GM18870 (cell line): ENCODE data around the gene ADAP1.
"Not testable (repeated sequence)": the region's sequence is repeated elsewhere in the genome, so short reads cannot be mapped to it uniquely, and the experiment has no call there.

ENCODE experiments used
- ATAC-seq: cut with Tn5 transposase; IDR thresholded peaks from one replicate; pipeline ENCODE4 v1.9.1; 2021; ENCODE audit warnings: moderate library complexity; ENCODE audit not compliant: unreplicated experiment

ADAP1 gene

DNA sequence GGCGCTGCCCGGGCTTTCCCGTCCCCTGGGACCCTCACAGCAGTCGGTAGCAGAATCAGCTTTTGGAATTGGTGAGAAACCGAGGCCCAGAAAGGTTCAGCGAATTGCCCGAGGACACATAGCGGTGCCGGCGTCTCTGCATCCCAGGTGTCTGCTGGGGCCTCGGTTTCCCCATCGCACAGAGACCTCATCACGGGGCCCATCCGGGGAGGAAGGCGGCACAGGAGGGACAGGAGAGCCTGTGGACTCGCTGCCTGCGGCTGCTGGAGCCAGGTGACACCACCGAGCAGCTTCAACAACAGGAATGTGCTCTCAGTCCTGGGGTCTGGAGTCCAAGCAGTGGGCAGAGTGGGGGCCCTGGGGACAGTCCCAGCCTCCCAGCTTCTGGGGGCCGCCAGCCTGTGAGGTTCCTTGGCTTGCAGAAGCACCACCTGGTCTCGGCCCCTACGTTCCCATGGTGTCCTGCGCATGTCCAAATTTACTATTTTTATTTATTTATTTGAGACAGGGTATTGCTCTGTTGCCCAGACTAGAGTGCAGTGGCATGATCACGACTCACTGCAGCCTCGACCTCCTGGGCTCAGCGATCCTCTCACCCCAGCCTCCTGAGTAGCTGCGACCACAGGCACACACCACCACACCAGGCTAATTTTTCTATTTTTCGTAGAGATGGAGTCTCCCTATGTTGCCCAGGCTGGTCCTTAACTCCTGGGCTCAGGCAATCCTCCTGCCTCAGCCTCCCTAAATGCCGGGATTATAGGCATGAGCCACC lies 21.4 kb upstream of the ADAP1 start:
- ATAC-seq, result no peak

DNA sequence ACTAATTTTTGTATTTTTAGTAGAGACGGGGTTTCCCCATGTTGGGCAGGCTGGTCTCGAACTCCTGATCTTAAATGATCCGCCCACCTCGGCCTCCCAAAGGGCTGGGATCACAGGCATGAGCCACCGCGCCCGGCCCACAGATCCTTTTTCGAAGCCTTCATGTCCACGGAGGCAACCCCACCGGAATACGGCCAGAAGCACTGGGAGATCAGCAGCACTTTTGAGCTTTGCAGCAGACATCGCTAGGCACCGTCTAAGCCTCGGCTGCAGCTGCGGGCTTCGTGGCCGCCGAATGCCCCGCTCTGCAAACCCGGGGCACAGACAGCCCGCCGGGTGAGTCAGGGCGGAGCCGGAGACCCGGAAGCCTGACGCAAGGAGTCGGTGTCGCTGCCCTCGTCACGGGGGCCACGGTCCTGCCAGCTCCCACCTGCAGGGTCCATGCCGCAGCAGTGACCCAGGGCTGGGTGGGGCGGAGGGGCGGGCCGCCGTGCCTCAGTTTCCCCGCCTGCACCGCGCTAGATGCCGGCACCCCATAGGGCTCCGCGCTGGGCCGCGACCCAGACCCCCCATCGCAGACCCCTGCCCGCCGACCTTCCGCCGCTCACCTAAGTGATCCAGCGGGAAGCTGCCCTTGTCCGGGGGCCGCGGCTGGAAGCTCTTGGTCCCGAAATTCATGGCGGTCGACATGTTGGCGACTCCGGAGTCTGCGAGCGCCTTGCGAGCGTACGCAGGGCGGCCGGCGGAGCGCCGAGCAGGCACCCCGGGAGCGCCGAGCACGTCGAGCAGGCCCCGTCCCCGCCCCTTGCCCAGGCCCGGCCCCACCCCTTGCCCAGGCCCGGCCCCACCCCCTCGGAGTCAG lies 20.6 kb upstream of the ADAP1 start, which contains the start of gene COX19:
Gene COX19, minus strand, starts transcription at position 730 of the 862 bp plus-strand sequence. Its CDS starts 40 bp downstream, at position 690.
- ATAC-seq, result peak; percentile 41

DNA sequence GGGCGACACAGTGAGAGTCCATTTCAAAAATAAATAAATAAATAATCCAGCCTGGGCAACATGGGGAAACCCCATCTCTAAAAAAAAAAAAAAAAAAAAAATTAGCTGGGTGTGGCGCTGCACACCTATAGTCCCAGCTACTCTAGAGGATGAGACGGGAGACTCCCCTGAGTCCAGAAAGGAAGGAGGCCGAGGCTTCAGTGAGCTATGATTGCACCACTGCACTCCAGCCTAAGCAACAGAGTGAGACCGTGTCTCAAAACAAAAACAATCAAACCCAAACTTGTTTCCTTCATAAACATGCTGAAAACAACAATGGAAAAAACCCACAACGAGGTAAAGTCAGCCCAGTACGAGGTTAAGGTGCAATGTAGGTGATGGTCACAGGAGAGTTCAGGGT lies 19.7 kb upstream of the ADAP1 start:
- ATAC-seq, result no peak

DNA sequence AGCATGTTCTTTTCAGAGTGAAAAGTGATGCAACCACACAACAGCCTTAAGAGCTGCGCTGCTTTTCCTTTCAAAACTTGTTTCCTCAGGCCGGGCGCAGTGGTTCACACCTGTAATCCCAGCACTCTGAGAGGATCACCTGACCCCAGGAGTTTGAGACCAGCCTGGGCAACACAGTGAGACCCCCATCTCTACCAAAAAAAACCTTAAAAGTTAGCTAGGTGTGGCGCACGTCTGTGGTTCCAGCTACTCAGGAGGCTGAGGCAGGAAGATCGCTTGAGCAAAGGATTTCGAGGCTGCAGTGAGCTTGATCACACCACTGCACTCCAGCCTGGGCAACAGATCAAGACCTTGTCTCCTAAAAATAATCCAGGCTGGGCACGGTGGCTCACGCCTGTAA lies 18.8 kb upstream of the ADAP1 start:
- no peak for ATAC-seq

DNA sequence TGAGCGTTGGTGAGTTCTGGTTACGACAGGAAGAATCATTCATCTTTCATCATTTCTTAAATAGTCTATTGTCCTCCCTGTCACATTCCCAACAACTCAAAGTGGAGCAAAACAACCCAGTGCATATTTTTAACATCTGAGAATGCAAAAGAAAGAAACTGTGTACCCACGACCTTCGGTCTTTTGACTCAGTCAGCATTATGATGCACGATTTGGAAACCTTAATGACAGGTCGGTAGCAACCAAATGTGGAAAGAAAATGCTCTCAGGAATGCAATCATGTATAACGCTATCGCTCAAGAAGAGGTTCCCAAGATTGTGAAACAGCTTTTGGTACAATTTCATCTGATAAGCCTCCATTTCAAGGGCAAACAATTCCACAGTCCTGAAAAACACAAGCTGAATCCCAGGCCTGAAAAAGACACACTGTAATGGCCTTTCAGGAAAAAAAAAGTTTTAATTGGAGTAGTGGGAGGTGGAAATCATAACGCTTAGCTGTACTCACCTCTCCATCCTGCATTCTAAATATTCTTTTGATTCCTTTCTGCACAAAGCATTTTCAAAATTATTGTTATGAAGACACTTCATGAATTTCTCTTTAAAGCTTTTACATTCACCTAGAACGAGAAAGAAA lies 18.3 kb upstream of the ADAP1 start:
- no peak for ATAC-seq

DNA sequence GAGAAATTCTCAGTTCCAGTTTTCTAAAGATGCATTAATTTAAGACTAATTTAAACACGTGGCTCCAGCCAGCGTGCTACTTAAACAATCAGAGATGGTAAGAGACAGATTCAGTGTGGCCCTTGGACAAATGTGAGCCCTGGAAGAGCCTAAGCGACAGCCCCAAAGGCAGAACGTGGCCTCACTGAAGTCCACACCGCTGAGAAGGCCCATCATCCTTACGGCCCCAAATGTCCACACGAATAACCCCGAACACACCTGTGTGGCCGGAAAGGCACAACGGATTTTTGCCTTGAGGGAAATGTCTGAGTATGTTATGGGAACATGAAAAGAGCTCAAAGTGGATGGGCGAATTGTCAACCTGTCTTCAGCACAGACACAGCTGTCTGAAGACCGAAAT lies 17.6 kb upstream of the ADAP1 start:
- ATAC-seq, result no peak

DNA sequence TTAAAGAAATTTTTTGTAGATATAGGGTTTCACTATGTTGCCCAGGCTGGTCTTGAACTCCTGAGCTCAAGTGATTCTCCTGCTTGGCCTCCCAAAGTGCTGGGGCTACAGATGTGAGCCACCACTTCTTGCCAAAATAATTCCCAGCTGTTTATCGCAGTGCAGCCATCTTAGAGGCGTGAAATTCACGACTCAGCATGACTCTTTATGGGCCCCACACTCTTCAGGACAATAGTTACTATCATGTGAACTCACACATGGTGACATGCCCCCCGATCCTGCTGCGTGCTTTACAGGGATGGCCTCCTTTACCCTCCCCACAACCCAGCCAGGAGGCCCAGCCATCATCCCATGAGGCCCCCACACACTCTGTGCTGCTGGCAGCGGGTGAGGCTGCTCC lies 16.3 kb upstream of the ADAP1 start:
- no peak for ATAC-seq

DNA sequence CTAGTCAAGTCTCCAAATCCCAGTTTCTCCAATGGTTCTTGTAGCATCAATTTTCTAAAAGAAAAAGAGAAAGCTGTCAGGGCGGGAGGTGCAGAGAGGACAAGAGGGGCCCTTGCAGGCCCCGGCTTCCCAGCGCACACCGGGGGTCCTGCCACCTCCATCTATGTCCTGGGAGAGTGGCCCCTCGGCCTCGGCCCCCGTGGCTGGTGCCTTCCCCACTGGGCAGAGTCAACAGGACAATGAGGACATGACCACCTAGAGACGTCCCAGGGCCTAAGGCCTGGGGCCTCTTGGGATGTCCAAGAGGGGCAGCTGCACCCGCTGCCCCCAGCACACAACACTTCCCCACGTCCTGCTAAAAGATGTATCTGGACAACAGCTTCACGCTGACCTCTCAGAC lies 14.9 kb upstream of the ADAP1 start:
- ATAC-seq, result no peak

DNA sequence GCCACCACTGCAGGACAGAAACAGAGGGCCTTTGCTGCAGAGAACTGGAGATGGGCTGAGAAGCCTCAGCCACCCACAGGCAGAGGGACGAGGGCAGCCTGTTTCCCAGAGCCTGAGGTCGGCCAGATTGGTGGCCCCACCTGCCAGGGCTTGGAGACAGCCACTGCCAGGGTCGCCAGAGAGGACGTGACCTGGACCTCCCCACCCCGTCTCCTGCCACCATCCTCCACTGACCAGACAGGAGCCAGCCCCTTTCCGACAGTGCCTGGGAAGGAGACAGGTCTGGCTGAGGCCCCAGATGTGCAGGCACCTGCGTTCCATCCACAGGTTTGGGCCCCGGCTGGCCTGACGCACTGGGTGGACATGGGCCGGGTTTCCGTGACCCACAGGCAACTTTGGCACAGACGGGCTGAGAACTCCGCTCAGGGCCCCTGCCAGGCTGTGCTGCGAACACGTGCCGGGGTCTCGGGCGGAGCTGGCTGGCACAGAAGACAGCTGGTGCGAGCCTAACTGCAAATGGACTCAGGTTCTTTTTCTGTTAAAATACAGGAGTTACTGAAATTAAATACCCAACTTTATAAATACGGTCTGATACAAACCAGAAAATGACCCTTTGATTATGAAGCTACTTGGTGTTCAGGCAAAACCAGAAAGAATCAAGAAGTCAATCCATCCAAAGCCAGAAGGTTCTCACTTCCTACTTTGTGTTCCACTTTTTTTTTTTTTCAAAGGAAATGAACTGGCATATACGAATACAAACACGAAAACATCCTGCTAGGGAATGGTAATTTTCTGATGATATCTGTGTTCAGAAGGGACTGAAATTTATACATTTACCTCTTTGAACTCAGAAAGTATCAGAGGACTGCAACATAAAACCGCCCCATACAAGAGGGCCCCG lies 14.0 kb upstream of the ADAP1 start:
- no peak for ATAC-seq

DNA sequence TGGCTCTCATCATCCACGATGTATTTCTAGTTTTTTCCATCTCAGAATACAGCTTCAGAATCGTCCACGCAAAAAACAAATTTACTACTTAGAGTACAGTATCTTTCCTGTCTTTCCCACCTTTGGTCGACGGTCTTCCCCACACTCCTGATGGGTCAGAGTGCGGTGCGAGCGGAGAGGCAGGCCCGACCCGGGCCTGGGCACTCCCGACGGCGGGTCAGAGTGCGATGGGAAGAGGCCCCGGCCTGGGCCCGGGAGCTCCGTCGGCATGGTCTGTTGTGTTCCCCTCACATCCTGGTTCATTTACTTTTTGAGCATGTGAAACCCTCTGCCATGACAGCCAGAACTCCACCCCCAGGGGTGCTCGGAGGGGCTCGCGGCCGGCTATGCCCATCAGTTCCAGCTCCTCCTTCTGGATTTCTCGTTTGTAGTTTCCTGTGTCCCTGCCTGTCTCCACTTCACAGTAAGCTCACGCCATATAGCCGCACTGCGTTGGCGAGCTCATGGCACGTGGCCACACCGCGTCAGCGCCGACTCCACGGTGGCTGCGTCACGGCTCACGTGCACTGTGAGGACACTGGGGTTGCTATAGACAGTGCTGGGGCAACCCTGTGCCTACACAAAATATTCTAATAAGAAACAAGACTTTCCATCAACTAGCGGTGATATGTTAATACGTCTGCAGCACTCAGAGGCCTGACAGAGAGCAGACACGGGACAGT lies 13.0 kb upstream of the ADAP1 start:
- ATAC-seq, result no peak

DNA sequence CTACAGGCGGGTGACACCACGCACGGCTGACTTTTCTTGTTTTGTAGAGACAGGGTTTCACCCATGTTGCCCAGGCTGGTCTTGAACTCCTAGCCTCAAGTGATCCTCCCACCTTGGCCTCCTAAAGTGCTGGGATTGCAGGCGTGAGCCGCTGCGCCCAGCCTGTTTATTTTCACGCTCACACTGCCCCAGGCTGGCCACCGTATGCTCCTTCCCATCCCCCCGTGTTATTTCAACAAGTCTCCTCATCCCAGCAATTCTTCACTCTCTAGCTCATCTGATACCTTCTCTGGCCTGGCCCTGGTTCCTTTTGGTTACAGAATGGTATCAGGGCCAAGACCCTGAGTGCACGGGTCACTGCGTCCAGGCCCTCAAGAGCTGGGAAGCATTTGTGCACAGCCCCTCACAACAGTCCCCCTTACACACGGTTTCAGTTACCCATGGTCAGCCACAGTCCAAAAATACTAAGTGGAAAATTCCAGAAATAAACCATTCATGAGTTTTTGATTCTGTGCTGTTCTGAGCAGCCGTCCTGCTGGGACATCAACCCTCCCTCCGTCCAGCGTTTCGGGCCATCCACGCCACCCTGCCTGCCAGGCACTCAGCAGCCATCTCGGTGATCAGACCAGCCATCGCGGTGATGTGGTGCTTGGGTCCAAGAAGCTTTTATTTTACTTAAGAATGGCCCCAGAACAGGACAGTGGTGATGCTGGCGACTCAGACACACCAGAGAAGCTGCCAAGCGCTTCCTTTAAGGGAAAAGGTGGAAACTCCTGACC lies 12.0 kb upstream of the ADAP1 start:
- no peak for ATAC-seq

DNA sequence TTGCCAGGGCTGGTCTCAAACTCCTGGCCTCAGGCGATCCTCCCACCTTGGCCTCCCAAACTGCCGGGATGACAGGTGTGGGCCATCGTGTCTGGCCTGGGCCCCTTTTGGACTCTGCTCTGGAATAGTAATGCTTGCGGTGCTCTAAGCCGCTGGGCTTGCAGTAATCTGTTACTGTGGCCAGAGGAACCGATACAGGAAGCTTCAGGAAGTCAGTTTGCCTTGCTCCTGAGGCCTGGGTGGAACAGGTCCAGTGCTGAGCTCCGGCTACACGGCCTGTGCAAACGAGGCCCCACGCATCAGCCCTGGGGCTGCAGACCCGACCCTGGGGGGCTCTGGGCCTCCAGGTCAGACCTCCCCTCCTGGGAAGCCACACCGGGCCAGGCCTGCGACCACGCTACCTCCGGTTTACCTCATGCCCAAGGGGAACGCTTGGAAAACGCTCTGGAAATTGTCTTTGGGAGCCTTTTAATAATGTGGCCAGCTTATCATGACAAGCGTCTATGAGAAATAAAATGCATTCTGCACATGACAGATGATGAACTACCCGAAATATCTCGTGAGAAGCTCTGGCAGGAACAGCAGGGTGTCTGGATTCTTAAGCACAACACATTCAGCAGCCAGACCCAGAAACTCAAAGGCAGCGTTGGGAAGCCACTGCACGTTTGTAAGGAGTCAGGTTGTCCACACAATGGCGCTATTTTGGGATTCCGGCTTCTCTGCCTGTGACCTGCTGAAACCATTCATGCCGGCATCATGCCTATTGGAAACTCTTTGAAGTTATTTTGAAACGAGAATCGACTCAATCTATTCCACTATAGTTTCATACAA lies 10.1 kb upstream of the ADAP1 start:
- no peak for ATAC-seq

DNA sequence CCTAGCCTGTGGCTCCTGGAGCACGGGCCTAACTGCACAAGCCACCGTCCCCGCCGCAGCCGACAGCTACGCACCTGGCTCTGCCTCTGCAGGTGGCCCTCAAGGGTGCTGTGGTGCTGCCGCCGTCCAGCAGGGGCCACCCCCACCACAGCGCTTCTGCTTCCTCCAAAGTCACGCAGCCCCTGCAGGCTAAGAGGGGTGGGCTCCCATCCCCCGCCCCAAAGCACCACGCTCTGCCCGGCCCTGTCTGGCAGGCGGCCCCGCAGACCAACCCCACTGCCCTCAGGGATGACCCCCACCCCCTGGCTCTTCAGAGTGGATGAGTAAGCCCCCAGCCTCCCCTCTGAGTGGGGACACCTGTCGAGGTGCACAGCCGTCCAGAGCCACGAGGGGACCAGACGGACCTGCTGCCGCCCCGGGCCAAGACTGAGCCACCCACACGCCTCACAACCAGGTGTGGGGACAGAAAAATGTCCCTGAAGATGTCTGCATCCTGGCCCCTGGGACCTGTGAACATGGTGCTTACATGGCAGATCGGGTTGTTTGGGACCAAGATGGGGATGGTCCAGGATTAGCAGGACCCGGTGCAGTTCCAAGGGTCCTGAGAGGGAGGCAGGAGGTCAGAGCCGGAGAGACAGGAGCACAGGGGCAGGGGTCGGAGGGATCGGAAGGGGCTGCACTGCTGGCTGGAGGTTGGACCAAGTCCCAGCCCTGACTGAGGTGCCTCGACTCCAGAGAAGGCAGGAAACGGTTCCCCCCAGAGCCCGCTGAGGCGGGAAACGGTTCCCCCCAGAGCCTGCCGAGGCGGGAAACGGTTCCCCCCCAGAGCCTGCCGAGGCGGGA lies 9.0 kb upstream of the ADAP1 start:
- ATAC-seq, result no peak

DNA sequence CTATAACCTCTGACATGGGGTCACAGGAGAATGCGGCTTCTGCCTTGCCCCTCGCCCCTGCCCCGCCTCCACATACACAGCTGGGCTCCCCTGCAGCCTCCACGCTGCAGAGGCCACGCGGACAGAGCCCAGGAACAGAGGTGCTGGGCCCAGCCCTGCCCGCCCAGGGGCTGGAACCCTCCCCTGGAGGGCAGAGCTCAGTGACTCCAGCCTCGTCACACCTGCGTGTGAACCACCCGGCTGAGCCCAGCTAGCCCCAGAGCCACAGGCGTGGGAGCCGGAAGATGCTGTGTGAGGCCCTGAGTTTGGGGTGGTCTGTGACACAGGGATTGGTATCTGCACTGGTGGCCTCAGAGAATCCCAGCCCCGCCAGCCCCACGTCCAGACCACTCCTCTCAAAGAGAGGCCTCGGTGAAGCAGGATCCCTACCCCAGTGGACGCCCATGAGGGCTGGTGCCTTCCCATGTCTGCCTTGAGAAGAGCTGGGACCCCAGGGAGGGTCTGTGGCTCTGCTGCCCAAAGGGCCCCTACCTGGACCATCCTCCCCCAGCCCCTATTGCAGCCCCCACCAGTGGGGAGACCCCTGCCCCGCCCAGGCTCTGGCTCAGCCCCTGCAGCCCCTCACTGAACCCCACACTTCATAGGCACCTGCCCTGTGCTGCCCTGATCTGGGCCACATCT lies 8.1 kb upstream of the ADAP1 start:
- ATAC-seq, result no peak

DNA sequence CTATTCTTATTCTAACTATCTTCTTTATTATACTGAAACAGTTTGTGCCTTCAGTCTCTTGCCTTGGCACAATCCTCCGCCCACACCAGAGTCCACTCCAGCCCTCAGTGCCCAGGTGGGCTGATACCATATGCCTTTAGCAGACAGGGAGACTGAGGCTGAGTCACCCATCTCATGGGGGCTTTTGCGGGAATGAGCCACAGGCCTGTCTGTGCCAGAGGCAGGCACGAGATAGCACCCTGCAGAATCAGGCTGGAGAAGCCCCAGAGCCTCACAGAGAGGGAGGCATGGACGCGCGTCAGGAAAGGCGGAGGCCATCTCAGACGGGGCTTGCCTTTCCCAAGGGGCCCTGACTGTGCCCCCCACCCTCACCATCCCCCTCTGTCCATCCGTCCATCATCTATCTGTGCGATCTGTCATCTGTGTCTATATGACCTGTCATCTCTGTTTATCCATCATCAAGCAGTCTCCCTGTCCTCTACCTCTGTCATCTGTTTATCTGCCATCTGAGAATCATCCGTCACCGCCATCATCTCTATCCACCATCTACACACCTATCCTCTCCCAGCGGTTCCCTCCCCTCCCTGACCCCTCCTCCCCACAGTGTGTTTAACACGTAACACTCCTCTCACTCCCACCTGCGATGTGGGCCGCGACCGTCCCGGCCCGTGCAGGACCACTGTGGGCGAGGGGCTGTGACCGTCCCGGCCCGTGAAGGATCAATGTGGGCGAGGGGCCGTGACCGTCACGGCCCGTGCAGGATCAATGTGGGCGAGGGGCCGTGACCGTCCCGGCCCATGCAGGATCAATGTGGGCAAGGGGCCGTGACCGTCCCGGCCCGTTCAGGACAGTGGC lies 7.3 kb upstream of the ADAP1 start:
- no peak for ATAC-seq

DNA sequence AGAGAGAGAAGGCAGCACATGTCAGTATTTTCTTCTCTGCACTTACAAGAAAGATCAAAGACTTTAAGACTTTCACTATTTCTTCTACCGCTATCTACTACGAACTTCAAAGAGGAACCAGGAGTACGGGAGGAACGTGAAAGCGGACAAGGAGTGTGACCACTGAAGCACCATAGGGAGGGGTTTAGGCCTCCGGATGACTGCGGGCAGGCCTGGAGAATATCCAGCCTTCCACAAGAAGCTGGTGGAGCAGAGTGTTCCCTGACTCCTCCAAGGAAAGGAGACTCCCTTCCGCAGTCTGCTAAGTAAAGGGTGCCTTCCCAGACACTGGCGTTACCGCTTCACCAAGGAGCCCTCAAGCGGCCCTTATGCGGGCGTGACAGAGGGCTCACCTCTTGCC lies 6.5 kb upstream of the ADAP1 start:
- not testable (repeated sequence) for ATAC-seq
